Measurements from ENCODE around the gene CCDC141.
"Not testable (repeated sequence)": the region's sequence is repeated elsewhere in the genome, so short reads cannot be mapped to it uniquely, and the experiment has no call there.

Gene CCDC141

GRCh38 chr2:179020156-179020750 lies 29.7 kb downstream of the CCDC141 start:
- DNase-seq: peak; percentile 39
- H3K36me3 Mint-ChIP-seq: peaks cover 1 to 2% of the 10 kb centered on the region in 2 donors
- no peaks in the 10 kb centered on the region for H3K27me3 Mint-ChIP-seq
- no peak overlapping the region for H3K27ac Mint-ChIP-seq
- H3K4me3 Mint-ChIP-seq: no peak overlapping the region
- peaks cover 20 to 35% of the 10 kb centered on the region in 2 donors for H3K4me1 Mint-ChIP-seq
- peaks cover under 1 to 4% of the 10 kb centered on the region in 2 donors for H3K9me3 Mint-ChIP-seq
- peak; percentile 72 to 74 for ATAC-seq (replicated peaks)

DNA sequence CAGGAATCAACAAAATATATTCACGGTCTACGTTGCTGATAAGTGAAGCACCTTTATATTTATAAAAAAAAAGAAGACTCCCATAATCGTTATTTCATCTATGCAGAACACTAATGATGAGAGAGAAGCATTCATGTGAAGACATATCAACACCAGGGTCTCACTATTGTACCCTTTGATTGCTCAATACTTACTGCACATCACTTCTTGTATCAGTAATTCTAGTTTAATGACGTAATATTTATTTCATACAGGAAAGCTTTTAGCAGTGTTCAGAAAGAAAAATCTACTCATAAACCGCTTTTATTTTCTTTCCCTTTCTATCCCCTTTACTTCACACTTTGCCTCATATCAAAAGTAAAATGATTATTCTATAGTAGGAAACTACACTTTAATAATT lies 30.7 kb downstream of the CCDC141 start:
- peaks cover 0 to 3% of the 10 kb centered on the region in 2 donors for H3K9me3 Mint-ChIP-seq
- H3K4me3 Mint-ChIP-seq: no peak overlapping the region
- H3K36me3 Mint-ChIP-seq: peaks cover 0 to 1% of the 10 kb centered on the region in 2 donors
- H3K27ac Mint-ChIP-seq: no peak overlapping the region
- DNase-seq (no peak), ATAC-seq (replicated peaks) (no peak)
- H3K4me1 Mint-ChIP-seq: peaks cover 11 to 25% of the 10 kb centered on the region in 2 donors
- H3K27me3 Mint-ChIP-seq: no peaks in the 10 kb centered on the region

- ATAC-seq (replicated peaks): no peak
- Mint-ChIP-seq H3K4me3 (no peak overlapping the region), H3K4me1 (peaks cover 7 to 22% of the 10 kb centered on the region in 2 donors), H3K27me3 (no peaks in the 10 kb centered on the region), H3K9me3 (peaks cover 0 to 7% of the 10 kb centered on the region in 2 donors), H3K27ac (no peak overlapping the region), H3K36me3 (peaks cover 4% of the 10 kb centered on the region in 2 donors)
- DNase-seq: no peak
These were observed 32.1 kb downstream of the CCDC141 start for GRCh38 chr2:179017773-179018357.

GRCh38 chr2:179014189-179014588 lies 35.7 kb downstream of the CCDC141 start:
- DNase-seq; H3K27me3 Mint-ChIP-seq; H3K27ac Mint-ChIP-seq; ATAC-seq (replicated peaks); H3K4me3 Mint-ChIP-seq: not testable (repeated sequence)
- H3K4me1 Mint-ChIP-seq: peaks cover 2 to 17% of the 10 kb centered on the region in 2 donors
- peaks cover 14 to 21% of the 10 kb centered on the region in 2 donors for H3K9me3 Mint-ChIP-seq
- H3K36me3 Mint-ChIP-seq: peaks cover 19 to 21% of the 10 kb centered on the region in 2 donors

DNA sequence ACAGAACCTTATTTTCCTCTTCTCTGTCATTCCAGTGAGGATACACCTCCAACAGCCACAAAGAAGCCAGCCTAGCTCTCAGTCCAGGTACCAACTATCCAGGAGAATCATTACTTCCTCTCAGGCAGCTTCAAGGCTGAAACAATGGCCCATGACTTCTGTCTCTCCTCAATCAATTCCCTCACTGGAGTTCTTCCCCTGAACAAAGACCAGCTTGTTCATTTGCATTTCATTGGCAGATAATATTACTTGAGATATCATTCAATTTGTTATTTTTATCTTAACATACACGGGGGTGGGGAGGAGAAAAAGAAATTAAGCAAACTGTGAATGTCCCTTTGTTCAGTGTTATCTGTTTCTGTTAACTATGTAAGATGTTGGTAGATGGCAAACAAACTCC lies 44.0 kb downstream of the CCDC141 start:
- DNase-seq (no peak), ATAC-seq (replicated peaks) (no peak)
- no peaks in the 10 kb centered on the region for H3K27me3 Mint-ChIP-seq
- peaks cover 9 to 13% of the 10 kb centered on the region in 2 donors for H3K9me3 Mint-ChIP-seq
- H3K36me3 Mint-ChIP-seq: peaks cover 11 to 19% of the 10 kb centered on the region in 2 donors
- peaks cover 0 to 11% of the 10 kb centered on the region in 2 donors for H3K4me1 Mint-ChIP-seq
- no peak overlapping the region for H3K27ac Mint-ChIP-seq
- H3K4me3 Mint-ChIP-seq: no peak overlapping the region

- no peaks in the 10 kb centered on the region for H3K27me3 Mint-ChIP-seq
- peaks cover 10 to 34% of the 10 kb centered on the region in 2 donors for H3K4me1 Mint-ChIP-seq
- H3K4me3 Mint-ChIP-seq: no peak overlapping the region
- DNase-seq (no peak), ATAC-seq (replicated peaks) (no peak)
- H3K27ac Mint-ChIP-seq: no peak overlapping the region
- H3K36me3 Mint-ChIP-seq: peaks cover 6 to 10% of the 10 kb centered on the region in 2 donors
- peaks cover 0 to 6% of the 10 kb centered on the region in 2 donors for H3K9me3 Mint-ChIP-seq
These were observed 50.5 kb downstream of the CCDC141 start for GRCh38 chr2:178999476-178999875.

DNA sequence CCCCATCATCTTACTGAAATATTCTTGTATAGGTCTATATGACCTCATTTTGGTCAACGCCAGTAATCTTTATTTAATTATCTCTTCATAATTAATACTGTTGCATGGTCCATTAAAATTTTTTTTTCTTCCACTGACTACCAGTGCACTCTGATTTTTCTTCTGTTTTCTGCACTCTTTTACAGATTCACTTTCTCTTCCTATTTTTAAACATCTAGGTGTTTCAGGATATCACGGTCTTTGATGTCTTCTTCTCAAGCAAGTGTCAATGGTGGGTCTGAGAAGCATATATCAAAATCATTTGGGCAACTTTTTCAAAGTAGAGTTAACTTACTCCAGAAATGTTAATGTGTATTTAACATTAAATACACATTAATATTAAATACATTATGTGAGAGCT lies 51.4 kb downstream of the CCDC141 start:
- H3K4me1 Mint-ChIP-seq: peaks cover 10 to 34% of the 10 kb centered on the region in 2 donors
- no peak overlapping the region for H3K27ac Mint-ChIP-seq
- DNase-seq: no peak
- no peak for ATAC-seq (replicated peaks)
- H3K27me3 Mint-ChIP-seq: no peaks in the 10 kb centered on the region
- H3K36me3 Mint-ChIP-seq: peaks cover 6 to 15% of the 10 kb centered on the region in 2 donors
- H3K4me3 Mint-ChIP-seq: no peak overlapping the region
- peaks cover 0 to 6% of the 10 kb centered on the region in 2 donors for H3K9me3 Mint-ChIP-seq

- no peak overlapping the region for H3K4me3 Mint-ChIP-seq
- DNase-seq: no peak
- peaks cover 10 to 34% of the 10 kb centered on the region in 2 donors for H3K4me1 Mint-ChIP-seq
- H3K27ac Mint-ChIP-seq: no peak overlapping the region
- ATAC-seq (replicated peaks): no peak
- H3K27me3 Mint-ChIP-seq: no peaks in the 10 kb centered on the region
- peaks cover 6 to 17% of the 10 kb centered on the region in 2 donors for H3K36me3 Mint-ChIP-seq
- H3K9me3 Mint-ChIP-seq: peaks cover 0 to 9% of the 10 kb centered on the region in 2 donors
These were observed 52.5 kb downstream of the CCDC141 start for GRCh38 chr2:178997477-178997876.

DNA sequence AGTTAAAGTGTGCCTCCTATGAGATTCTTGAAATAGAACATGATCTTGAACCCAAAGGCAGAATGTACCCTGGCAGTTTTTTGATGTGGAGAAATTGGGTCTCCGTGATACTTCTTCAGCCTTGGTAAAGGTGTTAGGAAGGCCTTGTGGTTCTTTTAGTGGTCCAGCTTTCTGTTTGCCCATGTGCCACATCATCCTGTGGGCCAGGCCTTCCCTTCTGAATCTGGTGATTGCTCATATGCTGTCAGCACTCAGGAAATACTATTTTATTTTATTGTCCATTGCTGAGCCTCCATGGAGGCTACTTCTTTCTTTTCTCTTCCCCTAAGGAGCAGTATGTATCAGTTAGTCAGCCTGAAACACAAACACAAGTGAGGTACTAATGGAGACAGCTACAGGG lies 52.9 kb downstream of the CCDC141 start:
- Mint-ChIP-seq H3K9me3 (peaks cover 0 to 9% of the 10 kb centered on the region in 2 donors), H3K27ac (no peak overlapping the region), H3K4me3 (no peak overlapping the region), H3K27me3 (no peaks in the 10 kb centered on the region), H3K36me3 (peaks cover 6 to 17% of the 10 kb centered on the region in 2 donors), H3K4me1 (peaks cover 10 to 34% of the 10 kb centered on the region in 2 donors)
- no peak for ATAC-seq (replicated peaks)
- DNase-seq: no peak

GRCh38 chr2:178994264-178994663 lies 55.7 kb downstream of the CCDC141 start:
- H3K4me3 Mint-ChIP-seq: no peak overlapping the region
- DNase-seq (no peak), ATAC-seq (replicated peaks) (no peak)
- peaks cover 15 to 32% of the 10 kb centered on the region in 2 donors for H3K4me1 Mint-ChIP-seq
- peaks cover 0 to 9% of the 10 kb centered on the region in 2 donors for H3K9me3 Mint-ChIP-seq
- H3K27ac Mint-ChIP-seq: no peak overlapping the region
- H3K36me3 Mint-ChIP-seq: peaks cover 6 to 15% of the 10 kb centered on the region in 2 donors
- H3K27me3 Mint-ChIP-seq: no peaks in the 10 kb centered on the region

DNA sequence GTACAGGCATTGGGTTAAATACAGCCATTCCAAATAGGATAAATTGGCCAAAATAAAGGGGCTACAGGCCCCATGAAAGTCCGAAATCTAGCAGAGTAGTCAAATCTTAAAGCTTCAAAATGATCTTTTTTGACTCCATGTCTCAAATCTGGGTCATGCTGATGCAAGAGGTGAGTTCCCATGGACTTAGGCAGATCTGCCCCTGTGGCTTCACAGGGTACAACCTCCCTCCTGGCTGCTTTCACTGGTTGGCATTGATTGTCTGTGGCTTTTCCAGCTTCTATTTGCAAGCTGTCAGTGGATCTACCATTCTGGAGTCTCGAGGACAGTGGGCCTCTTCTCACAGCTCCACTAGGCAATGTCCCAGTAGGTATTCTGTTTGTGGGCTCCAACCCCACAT lies 56.1 kb downstream of the CCDC141 start:
- Mint-ChIP-seq H3K4me3 (no peak overlapping the region), H3K27ac (no peak overlapping the region), H3K27me3 (no peaks in the 10 kb centered on the region), H3K36me3 (peaks cover 6 to 15% of the 10 kb centered on the region in 2 donors), H3K9me3 (peaks cover 0 to 9% of the 10 kb centered on the region in 2 donors), H3K4me1 (peaks cover 11 to 27% of the 10 kb centered on the region in 2 donors)
- ATAC-seq (replicated peaks) (no peak), DNase-seq (no peak)

GRCh38 chr2:178992719-178993118 lies 57.2 kb downstream of the CCDC141 start:
- not testable (repeated sequence) for H3K9me3 Mint-ChIP-seq; ATAC-seq (replicated peaks); H3K27ac Mint-ChIP-seq; H3K4me3 Mint-ChIP-seq; DNase-seq; H3K27me3 Mint-ChIP-seq
- Mint-ChIP-seq H3K4me1 (peaks cover 8 to 17% of the 10 kb centered on the region in 2 donors), H3K36me3 (peaks cover 6 to 15% of the 10 kb centered on the region in 2 donors)

GRCh38 chr2:178990533-178991241 lies 59.2 kb downstream of the CCDC141 start:
- Mint-ChIP-seq H3K4me3 (peak overlapping the region; percentile 14 to 49), H3K4me1 (peaks cover 6 to 11% of the 10 kb centered on the region in 2 donors), H3K9me3 (peaks cover 0 to 9% of the 10 kb centered on the region in 2 donors), H3K27ac (peak overlapping the region; percentile 63), H3K36me3 (peaks cover 6 to 15% of the 10 kb centered on the region in 2 donors), H3K27me3 (no peaks in the 10 kb centered on the region)
- DNase-seq: no peak
- ATAC-seq (replicated peaks): peak; percentile 80 to 88

DNA sequence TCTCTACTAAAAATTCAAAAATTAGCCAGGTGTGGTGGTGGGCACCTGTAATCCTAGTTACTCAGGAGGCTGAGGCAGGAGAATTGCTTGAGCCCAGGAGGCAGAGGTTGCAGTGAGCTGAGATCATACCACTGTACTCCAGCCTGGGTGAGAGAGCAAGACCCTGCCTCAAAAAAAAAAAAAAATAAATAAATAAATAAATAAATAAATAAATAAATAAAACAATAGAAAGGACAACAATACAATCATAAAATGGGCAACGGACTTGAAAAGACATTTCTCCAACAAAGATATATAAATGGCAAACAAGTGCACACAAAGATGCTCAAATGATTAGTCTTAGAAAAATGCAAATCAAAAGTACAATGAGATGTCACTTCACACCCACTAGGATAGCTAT lies 60.5 kb downstream of the CCDC141 start:
- not testable (repeated sequence) for H3K27ac Mint-ChIP-seq; H3K4me3 Mint-ChIP-seq; H3K27me3 Mint-ChIP-seq; DNase-seq; ATAC-seq (replicated peaks); H3K9me3 Mint-ChIP-seq; H3K36me3 Mint-ChIP-seq
- peaks cover 6 to 11% of the 10 kb centered on the region in 2 donors for H3K4me1 Mint-ChIP-seq
